ENCODE results near the gene WNK1.
"Not testable (repeated sequence)": the region's sequence is repeated elsewhere in the genome, so short reads cannot be mapped to it uniquely, and the experiment has no call there.

The WNK1 gene

GRCh38 chr12:913919-914698 is 161.7 kb downstream of the WNK1 start:
- DNase-seq, result no peak

- DNase-seq, result no peak
Measured at GRCh38 chr12:915090-915489, 162.7 kb downstream of the WNK1 start.

DNA sequence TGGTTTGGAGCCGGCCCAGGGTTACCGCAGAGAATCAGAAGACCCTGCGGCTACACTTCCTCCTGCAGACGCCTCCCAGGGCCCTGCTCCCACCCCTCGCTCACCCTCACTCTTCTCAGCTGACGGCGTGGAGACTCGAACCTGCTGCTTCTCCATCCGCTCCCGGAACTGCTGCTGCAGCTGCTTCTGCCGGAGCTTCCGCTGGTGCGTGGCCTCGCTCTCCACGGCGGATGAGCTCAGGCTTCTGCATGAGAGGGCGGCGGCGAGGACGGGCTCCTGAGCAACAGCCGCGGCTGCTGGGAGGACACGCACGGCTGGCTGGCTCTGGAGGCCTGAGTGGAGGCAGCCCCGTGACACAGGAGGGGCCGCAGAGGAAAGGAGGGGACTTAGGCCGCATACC is 163.9 kb downstream of the WNK1 start:
- peak; percentile 4 to 12 for DNase-seq

GRCh38 chr12:916712-917445 is 164.5 kb downstream of the WNK1 start:
- no peak for DNase-seq

DNA sequence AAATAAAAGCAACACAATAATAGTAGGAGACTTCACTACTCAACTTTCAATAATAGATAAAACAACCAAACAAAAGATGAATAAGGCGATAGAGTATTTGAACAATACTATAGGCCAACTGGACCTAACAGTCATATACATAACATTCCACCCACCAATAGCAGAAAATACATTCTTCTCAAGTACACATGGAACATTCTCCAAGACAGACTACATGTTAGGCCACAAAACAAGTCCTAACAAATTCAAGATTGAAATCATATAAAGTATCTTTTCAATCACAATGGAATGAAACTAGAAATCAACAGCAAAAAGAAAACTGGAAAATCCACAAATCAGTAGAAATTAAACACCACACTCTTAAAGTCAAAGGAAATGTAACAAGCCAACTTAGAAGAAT is 168.3 kb downstream of the WNK1 start:
- no peak for DNase-seq

DNA sequence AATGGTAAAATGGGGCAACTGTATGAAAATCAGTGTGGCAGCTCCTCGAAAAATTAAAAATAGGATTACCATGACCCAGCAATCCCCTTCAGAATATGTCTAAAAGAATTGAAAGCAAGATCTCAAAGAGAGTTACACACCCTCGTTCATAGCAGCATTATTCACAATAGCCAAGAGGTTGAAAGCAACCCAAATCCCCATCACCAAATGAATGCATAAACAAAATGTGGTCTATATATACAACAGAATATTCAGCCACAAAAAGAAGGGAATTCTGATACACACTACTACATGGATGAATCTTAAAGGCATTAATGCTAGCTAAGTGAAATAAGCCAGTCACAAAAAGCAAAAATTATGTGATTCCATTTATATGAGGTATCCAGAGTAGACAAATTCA is 169.9 kb downstream of the WNK1 start:
- no peak for DNase-seq

GRCh38 chr12:926641-927040 is 174.3 kb downstream of the WNK1 start:
- DNase-seq, result no peak

- DNase-seq, result no peak
Measured at GRCh38 chr12:931060-931459, 178.7 kb downstream of the WNK1 start.

GRCh38 chr12:931591-931990 is 179.2 kb downstream of the WNK1 start:
- no peak for DNase-seq

GRCh38 chr12:935891-936290 is 183.5 kb downstream of the WNK1 start:
- not testable (repeated sequence) for DNase-seq

DNA sequence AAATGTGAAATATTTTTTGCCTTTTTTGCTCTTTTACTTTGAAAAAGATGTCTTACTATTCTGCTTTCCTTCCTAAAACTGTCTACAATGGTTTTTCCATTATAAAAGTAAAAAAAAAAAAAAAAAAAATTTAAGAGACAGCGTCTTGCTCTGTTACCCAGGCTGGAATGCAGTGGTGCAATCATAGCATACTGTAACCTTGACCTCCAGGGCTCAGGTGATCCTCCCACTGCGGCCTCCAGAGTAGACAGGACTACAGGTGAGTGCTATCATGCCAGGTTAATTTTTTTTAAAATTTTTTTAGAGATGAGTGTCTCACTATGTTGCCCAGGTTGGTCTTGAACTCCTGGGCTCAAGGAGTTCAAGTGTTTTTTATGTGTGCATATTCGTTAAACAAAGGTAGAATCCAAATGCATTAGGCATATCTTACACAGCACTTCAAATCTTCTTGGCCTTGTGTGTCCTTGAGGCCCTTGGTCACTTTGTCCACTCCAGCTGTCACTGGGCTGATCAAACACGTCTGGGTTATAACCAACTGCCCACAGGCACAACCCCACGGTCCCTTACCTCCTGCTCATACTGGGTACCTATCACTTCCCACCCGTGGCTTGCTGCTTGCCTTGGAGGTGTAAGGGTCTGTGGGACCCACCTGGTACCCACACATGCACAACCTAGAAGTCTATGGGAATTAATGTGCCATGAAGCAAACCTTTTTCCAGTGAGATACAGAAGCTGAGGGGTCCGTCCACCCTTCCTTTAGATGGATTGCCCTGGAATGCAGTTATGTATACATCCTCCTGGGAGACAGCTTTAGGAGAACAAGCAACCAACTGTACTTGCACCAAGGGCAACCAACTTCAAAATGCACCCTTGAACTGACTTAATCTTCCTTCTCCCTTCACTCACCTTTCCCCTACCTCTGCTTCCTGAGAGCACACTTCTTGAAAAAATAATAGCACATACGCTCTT is 184.3 kb downstream of the WNK1 start:
- DNase-seq, result no peak

GRCh38 chr12:938810-939209 is 186.4 kb downstream of the WNK1 start:
- no peak for DNase-seq

DNA sequence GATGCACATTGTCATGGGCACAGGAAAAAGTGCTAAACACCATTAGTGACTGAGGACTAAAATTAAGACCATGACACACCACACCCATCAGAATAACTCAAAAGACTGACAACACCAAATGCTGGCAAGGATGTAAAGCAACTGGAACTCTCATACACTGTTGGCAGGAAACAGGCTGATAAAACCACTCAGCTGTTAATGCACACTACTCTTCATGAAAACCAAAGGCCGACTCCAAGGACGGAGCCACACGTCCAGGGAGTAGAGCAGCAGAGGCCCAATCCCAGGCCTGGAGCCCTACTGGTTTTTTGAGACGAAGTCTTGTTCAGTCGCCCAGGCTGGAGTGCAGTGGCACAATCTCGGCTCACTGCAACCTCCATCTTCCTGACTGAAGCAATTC is 190.7 kb downstream of the WNK1 start:
- DNase-seq, result no peak

DNA sequence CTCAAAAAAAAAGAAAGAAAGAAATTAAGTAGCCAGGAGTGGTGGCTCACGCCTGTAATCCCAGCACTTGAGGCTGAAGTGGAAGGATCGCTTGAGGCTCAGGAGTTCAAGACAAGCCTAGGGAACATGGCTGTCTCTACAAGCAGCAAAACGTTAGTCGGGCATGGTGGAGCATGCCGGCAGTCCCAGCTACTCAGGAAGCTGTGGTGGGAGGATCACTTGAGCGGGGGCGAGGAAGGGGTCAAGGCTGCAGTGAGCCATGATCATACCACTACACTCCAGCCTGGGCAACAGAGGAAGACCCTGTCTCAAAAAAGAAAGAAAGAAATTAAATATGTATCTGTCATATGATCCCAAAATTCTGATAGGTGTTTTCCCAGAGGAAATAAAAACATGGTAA is 191.8 kb downstream of the WNK1 start:
- no peak for DNase-seq

- DNase-seq, result no peak
Measured at GRCh38 chr12:946212-946611, 193.8 kb downstream of the WNK1 start.

DNA sequence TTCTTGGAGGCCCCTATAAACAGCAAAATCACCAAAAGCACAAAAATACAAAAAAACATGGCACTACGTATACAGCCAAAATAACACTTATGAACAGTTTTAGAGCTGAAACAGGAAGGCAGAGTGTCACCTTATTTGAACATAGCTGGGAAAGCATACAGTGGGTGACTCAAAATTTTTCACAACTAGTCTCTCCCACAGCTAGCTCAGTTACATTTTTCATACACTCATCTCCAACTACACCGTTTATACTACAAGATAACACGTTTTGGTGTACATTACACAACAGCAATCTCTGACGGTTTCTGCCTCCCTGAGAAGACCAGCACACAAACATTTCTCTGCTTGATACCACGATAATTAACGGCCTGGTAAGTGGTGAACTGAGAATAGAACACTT is 194.3 kb downstream of the WNK1 start:
- DNase-seq, result no peak

DNA sequence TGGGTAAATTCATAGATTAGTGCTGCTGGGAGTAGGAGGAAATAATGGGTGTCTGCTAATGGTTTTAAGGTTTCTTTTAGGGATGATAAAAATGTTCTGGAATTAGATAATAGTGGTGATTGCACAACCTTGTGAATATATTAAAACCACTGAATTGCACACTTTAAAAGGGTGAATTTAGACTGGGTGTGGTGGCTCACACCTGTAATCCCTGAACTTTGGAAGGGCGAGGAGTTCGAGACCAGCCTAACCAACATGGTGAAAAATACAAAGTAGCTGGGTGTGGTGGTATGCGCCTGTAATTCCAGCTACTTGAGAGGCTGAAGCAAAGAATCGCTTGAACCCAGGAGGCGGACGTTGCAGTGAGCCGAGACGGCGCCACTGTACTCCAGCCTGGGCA is 195.9 kb downstream of the WNK1 start:
- DNase-seq, result no peak

DNA sequence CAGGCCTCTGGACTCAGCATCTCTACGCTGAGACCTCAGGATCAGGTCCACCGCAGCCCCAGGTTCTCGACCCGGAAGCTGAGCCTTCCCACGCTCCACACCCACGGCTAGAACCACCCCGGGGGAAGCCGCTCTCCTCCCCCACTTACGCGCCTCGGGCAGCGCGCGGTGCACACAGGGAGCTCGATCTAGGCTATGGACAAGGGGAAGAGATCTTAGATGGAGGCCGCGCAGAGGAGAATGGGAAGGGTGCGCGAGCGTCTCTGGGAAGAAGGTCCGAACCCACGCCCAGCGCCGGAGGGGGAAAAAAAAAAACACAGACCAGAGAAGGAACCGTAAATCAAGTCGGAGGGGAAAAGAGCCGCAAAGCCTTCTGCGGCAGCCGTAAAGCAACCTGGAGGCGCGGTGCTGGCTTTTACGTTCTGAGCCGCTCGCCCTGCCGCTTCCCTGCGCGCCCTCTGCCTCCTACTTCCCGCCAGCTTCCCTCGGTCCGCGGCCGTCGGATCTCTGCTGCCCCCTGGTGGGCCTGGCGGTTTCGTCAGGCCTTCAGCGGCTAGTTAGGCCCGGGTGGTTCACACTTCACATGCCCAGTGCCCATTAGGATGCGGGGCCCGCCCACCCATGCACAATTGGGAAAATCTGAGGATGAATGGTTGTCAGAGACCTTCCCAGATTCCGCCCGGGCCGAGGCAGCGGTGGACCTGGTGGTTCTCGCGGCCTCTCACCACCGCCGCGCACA is 197.2 kb downstream of the WNK1 start, which contains the start of gene RAD52:
RAD52 (minus strand) TSS at position 242 of the 739 bp plus-strand sequence. CDS start 16,636 bp downstream, outside the sequence.
- peak; percentile 97 for DNase-seq

GRCh38 chr12:951176-951575 is 198.8 kb downstream of the WNK1 start:
- DNase-seq, result no peak

GRCh38 chr12:953776-954175 is 201.4 kb downstream of the WNK1 start:
- DNase-seq, result no peak

DNA sequence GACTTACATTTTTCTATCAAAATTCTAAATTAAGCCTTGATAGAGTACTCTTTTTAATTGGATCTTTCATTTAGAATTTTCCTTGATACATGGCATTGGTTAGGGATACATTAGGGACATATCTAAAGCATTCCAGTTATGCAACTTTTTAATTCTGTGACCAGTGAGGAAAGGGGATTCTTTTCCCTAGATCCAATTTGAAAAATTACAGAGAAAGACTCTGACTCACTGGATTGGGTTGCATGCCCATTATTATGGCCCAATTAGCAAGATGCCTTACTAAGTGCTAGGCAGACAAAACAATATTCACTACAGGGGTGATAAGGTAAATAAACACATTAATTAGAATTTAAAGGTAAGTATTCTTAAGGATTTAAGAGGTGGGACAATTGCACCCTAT is 202.4 kb downstream of the WNK1 start:
- DNase-seq, result no peak

GRCh38 chr12:955939-956338 is 203.6 kb downstream of the WNK1 start:
- DNase-seq, result no peak

Measured in activated CD4-positive, alpha-beta T cell treated with anti-CD3 and anti-CD28 coated beads, Interleukin-2, amount 50 U/mL, for 4 hours (primary cell).